GM23338 (cell line): ENCODE results near the gene ZNF212. TPM values are rescaled to one million over a fixed set of nuclear protein-coding genes. Genes with fewer than 3 reads are reported as not detected.

Source experiments
- ATAC-seq: fragments of 200-7000 bp; cut with Tn5 transposase; 3 replicates; pipeline ENCODE4 v1.9.1; 2020
- DNase-seq: peaks from one replicate; pipeline ENCODE4 v3.0.0-alpha.2; 2015; ENCODE audit warnings: low spot score
- H2AFZ ChIP-seq: fragments of 200-600 bp; sonication (generic); 2 replicates; pipeline ENCODE4 v1.8.0; 2016; ENCODE audit warnings: antibody characterized with exemption, mild to moderate bottlenecking, moderate library complexity
- H3F3A ChIP-seq: fragments of 200-600 bp; sonication (generic); replicated peaks from 2 replicates; pipeline ENCODE4 v1.8.0; 2017; ENCODE audit warnings: antibody characterized with exemption, mixed run types, low read depth
- H3K27ac ChIP-seq: fragments of 200-600 bp; sonication (generic); 2 replicates; pipeline ENCODE4 v1.6.1; 2016; ENCODE audit warnings: low read depth
- H3K27me3 ChIP-seq: fragments of 200-600 bp; sonication (generic); 2 replicates; pipeline ENCODE4 v1.8.0; 2016; ENCODE audit warnings: mild to moderate bottlenecking, mixed run types, moderate library complexity; ENCODE audit not compliant: insufficient read depth
- H3K36me3 ChIP-seq: fragments of 200-600 bp; sonication (generic); 2 replicates; pipeline ENCODE4 v1.8.0; 2016; ENCODE audit warnings: mild to moderate bottlenecking; ENCODE audit not compliant: insufficient read depth
- H3K4me1 ChIP-seq: fragments of 200-600 bp; sonication (generic); 2 replicates; pipeline ENCODE4 v1.8.0; 2016; ENCODE audit warnings: mild to moderate bottlenecking, moderate library complexity; ENCODE audit not compliant: insufficient read depth
- H3K4me2 ChIP-seq: fragments of 200-600 bp; sonication (generic); 2 replicates; pipeline ENCODE4 v1.7.1; 2017; ENCODE audit warnings: mixed run types
- H3K4me3 ChIP-seq: fragments of 200-600 bp; sonication (generic); 2 replicates; pipeline ENCODE4 v1.6.1; 2016; ENCODE audit warnings: mixed run types
- H3K79me2 ChIP-seq: fragments of 200-600 bp; sonication (generic); replicated peaks from 2 replicates; pipeline ENCODE4 v1.8.0; 2017; ENCODE audit warnings: mild to moderate bottlenecking; ENCODE audit not compliant: insufficient read depth
- H3K9me2 ChIP-seq: fragments of 200-600 bp; sonication (generic); 2 replicates; pipeline ENCODE4 v1.8.0; 2017; ENCODE audit not compliant: insufficient read depth
- H4K20me1 ChIP-seq: fragments of 200-600 bp; sonication (generic); replicated peaks from 2 replicates; pipeline ENCODE4 v1.8.0; 2017; ENCODE audit warnings: mild to moderate bottlenecking; ENCODE audit not compliant: insufficient read depth
- H3K27ac Mint-ChIP-seq: 2 replicates; pipeline ENCODE4 v1.8.0; 2020; ENCODE audit warnings: inconsistent platforms, mild to moderate bottlenecking, moderate library complexity, mixed read lengths
- H3K27me3 Mint-ChIP-seq: 3 replicates; pipeline ENCODE4 v1.8.0; 2022; ENCODE audit warnings: low read depth, mild to moderate bottlenecking, moderate library complexity, mixed read lengths, inconsistent platforms; ENCODE audit not compliant: insufficient read depth, poor library complexity
- H3K36me3 Mint-ChIP-seq: 3 replicates; pipeline ENCODE4 v1.8.0; 2021; ENCODE audit warnings: low read depth, mild to moderate bottlenecking, inconsistent platforms, moderate library complexity, mixed read lengths
- H3K4me1 Mint-ChIP-seq: 3 replicates; pipeline ENCODE4 v1.8.0; 2020; ENCODE audit warnings: mild to moderate bottlenecking, inconsistent platforms, mixed read lengths
- H3K4me3 Mint-ChIP-seq: 3 replicates; pipeline ENCODE4 v1.8.0; 2021; ENCODE audit warnings: moderate library complexity, mild to moderate bottlenecking, inconsistent platforms, mixed read lengths
- H3K9me3 Mint-ChIP-seq: 3 replicates; pipeline ENCODE4 v1.8.0; 2020; ENCODE audit warnings: moderate library complexity, mild to moderate bottlenecking, inconsistent platforms, mixed read lengths
- EZH2 ChIP-seq: fragments of 200-600 bp; sonication (generic); IDR thresholded peaks from one replicate; pipeline ENCODE4 v1.8.0; 2017; ENCODE audit warnings: antibody characterized with exemption, mild to moderate bottlenecking, low read depth; ENCODE audit not compliant: unreplicated experiment
- JUNB ChIP-seq: IDR thresholded peaks from one replicate; pipeline ENCODE4 v1.6.1; 2016; ENCODE audit warnings: antibody characterized with exemption; ENCODE audit not compliant: unreplicated experiment
- REST ChIP-seq: IDR thresholded peaks from one replicate; pipeline ENCODE4 v1.6.1; 2018; ENCODE audit warnings: antibody characterized with exemption; ENCODE audit not compliant: unreplicated experiment
- STAT1 ChIP-seq: IDR thresholded peaks from one replicate; pipeline ENCODE4 v1.6.1; 2016; ENCODE audit warnings: antibody characterized with exemption; ENCODE audit not compliant: unreplicated experiment
- ZNF114 ChIP-seq: fragments of 250-450 bp; sonication (Bioruptor Pico); IDR thresholded peaks from 2 replicates; pipeline ENCODE4 v1.5.0; 2020; ENCODE audit warnings: mild to moderate bottlenecking, moderate library complexity
- ZNF331 ChIP-seq: fragments of 250-450 bp; sonication (Bioruptor Pico); IDR thresholded peaks from 2 replicates; pipeline ENCODE4 v1.5.0; 2020; ENCODE audit warnings: low read depth, mild to moderate bottlenecking, moderate library complexity
- polyA plus RNA-seq: library from polyadenylated mRNA; unstranded; fragments of >200 nt; fragmentation: Nextera tagmentation; extraction: Ambion mirVana; gene quantifications from 2 replicates; pipeline ENCODE4 v1.2.1, GENCODE V29; 2016
- total RNA-seq: library from RNA; depleted of rRNA; stranded (reverse); fragments of >200 nt; shearing (Covaris generic); gene quantifications from 2 replicates; pipeline ENCODE4 v1.2.3, GENCODE V29; 2014
- TF ChIP-seq, protein P1 (sequence below), 2 experiments: fragments of 200-600 bp in 1 of 2; sonication (generic) in 1 of 2; conservative IDR thresholded peaks; 2 replicates each; pipeline versions ENCODE4 v1.5.1 to v1.6.1; 2016 to 2017; ENCODE audit warnings: antibody characterized with exemption in 2 of 2, low read depth in 2 of 2, mild to moderate bottlenecking in 2 of 2, moderate library complexity in 1 of 2
- TF ChIP-seq, protein P2 (sequence below): fragments of 250-450 bp; sonication (Bioruptor Pico); IDR thresholded peaks from 2 replicates; pipeline ENCODE4 v1.5.0; 2020; ENCODE audit warnings: mild to moderate bottlenecking, moderate library complexity

Gene ZNF212
- total and polyA plus RNA-seq, 2 experiments from 2014 or later = 10.8 to 18.9 TPM

GRCh38 chr7:149291781-149292461, 52.5 kb downstream of the ZNF212 start:
- Mint-ChIP-seq H3K36me3 (peaks cover 2% of the 10 kb centered on the region; the same call in 2 of the 3 replicates), H3K27me3 (peaks cover 13% of the 10 kb centered on the region), H3K4me3 (no peak overlapping the region), H3K4me1 (peaks cover 14% of the 10 kb centered on the region), H3K9me3 (no peaks in the 10 kb centered on the region), H3K27ac (no peak overlapping the region)
- Histone ChIP-seq H4K20me1 (no peaks in the 10 kb centered on the region), H3K79me2 (no peaks in the 10 kb centered on the region), H3K27ac (no peak overlapping the region), H3K4me2 (no peak overlapping the region), H2AFZ (no peak overlapping the region), H3K9me2 (no peaks in the 10 kb centered on the region), H3F3A (no peaks in the 10 kb centered on the region), H3K27me3 (no peaks in the 10 kb centered on the region), H3K4me3 (no peak overlapping the region), H3K36me3 (no peaks in the 10 kb centered on the region), H3K4me1 (no peaks in the 10 kb centered on the region)
- DNase-seq (no peak), ATAC-seq (no peak)
- no peak for TF ChIP-seq STAT1
- TF ChIP-seq, protein P1, sequence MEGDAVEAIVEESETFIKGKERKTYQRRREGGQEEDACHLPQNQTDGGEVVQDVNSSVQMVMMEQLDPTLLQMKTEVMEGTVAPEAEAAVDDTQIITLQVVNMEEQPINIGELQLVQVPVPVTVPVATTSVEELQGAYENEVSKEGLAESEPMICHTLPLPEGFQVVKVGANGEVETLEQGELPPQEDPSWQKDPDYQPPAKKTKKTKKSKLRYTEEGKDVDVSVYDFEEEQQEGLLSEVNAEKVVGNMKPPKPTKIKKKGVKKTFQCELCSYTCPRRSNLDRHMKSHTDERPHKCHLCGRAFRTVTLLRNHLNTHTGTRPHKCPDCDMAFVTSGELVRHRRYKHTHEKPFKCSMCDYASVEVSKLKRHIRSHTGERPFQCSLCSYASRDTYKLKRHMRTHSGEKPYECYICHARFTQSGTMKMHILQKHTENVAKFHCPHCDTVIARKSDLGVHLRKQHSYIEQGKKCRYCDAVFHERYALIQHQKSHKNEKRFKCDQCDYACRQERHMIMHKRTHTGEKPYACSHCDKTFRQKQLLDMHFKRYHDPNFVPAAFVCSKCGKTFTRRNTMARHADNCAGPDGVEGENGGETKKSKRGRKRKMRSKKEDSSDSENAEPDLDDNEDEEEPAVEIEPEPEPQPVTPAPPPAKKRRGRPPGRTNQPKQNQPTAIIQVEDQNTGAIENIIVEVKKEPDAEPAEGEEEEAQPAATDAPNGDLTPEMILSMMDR (conservative IDR thresholded peaks at IDR 0.05; ENCODE audit: low read depth in 2 of 2) = no peak
- TF ChIP-seq JUNB = no peak
- TF ChIP-seq REST = no peak
- no peak for TF ChIP-seq EZH2
- TF ChIP-seq ZNF114 (CRISPR knock-in tag) = no peak
- TF ChIP-seq, protein P2, sequence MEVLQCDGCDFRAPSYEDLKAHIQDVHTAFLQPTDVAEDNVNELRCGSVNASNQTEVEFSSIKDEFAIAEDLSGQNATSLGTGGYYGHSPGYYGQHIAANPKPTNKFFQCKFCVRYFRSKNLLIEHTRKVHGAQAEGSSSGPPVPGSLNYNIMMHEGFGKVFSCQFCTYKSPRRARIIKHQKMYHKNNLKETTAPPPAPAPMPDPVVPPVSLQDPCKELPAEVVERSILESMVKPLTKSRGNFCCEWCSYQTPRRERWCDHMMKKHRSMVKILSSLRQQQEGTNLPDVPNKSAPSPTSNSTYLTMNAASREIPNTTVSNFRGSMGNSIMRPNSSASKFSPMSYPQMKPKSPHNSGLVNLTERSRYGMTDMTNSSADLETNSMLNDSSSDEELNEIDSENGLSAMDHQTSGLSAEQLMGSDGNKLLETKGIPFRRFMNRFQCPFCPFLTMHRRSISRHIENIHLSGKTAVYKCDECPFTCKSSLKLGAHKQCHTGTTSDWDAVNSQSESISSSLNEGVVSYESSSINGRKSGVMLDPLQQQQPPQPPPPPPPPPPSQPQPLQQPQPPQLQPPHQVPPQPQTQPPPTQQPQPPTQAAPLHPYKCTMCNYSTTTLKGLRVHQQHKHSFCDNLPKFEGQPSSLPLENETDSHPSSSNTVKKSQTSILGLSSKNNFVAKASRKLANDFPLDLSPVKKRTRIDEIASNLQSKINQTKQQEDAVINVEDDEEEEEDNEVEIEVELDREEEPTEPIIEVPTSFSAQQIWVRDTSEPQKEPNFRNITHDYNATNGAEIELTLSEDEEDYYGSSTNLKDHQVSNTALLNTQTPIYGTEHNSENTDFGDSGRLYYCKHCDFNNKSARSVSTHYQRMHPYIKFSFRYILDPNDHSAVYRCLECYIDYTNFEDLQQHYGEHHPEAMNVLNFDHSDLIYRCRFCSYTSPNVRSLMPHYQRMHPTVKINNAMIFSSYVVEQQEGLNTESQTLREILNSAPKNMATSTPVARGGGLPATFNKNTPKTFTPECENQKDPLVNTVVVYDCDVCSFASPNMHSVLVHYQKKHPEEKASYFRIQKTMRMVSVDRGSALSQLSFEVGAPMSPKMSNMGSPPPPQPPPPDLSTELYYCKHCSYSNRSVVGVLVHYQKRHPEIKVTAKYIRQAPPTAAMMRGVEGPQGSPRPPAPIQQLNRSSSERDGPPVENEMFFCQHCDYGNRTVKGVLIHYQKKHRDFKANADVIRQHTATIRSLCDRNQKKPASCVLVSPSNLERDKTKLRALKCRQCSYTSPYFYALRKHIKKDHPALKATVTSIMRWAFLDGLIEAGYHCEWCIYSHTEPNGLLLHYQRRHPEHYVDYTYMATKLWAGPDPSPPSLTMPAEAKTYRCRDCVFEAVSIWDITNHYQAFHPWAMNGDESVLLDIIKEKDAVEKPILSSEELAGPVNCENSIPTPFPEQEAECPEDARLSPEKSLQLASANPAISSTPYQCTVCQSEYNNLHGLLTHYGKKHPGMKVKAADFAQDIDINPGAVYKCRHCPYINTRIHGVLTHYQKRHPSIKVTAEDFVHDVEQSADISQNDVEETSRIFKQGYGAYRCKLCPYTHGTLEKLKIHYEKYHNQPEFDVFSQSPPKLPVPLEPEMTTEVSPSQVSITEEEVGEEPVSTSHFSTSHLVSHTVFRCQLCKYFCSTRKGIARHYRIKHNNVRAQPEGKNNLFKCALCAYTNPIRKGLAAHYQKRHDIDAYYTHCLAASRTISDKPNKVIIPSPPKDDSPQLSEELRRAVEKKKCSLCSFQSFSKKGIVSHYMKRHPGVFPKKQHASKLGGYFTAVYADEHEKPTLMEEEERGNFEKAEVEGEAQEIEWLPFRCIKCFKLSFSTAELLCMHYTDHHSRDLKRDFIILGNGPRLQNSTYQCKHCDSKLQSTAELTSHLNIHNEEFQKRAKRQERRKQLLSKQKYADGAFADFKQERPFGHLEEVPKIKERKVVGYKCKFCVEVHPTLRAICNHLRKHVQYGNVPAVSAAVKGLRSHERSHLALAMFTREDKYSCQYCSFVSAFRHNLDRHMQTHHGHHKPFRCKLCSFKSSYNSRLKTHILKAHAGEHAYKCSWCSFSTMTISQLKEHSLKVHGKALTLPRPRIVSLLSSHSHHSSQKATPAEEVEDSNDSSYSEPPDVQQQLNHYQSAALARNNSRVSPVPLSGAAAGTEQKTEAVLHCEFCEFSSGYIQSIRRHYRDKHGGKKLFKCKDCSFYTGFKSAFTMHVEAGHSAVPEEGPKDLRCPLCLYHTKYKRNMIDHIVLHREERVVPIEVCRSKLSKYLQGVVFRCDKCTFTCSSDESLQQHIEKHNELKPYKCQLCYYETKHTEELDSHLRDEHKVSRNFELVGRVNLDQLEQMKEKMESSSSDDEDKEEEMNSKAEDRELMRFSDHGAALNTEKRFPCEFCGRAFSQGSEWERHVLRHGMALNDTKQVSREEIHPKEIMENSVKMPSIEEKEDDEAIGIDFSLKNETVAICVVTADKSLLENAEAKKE (CRISPR knock-in tag) = no peak
- TF ChIP-seq ZNF331 (CRISPR knock-in tag) = no peak
